Stimulated activated naive CD4-positive, alpha-beta T cell treated with Interleukin-2 at 50 U/mL for 16 hours (primary cell): ENCODE results near the gene COBL.

Source experiments
- DNase-seq: peaks from one replicate; lab custom pipeline; 2025; lab: John Stamatoyannopoulos, UW

Gene COBL

DNA sequence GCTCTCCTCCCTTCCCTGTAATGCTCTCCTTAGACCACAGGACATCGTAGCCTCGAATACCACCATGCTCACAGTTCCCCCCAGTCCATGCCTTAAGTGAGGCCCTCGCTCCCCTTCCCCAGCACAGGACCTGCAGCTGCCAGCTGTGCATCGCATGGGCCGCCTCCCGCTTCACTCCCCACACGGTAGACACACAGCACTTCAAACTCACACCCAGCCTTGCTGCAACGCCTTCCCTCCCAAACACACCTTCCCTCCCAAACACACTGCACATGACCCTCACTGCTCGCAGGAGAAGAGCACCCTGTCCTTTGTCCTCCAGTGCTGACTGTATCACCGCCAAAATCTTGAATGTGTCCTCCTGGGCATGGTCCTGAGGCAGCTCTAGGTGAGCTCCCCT lies 42.6 kb downstream of the COBL start:
- DNase-seq, result no peak

- DNase-seq, result no peak
These were observed 43.2 kb downstream of the COBL start for GRCh38 chr7:51273360-51273759.

DNA sequence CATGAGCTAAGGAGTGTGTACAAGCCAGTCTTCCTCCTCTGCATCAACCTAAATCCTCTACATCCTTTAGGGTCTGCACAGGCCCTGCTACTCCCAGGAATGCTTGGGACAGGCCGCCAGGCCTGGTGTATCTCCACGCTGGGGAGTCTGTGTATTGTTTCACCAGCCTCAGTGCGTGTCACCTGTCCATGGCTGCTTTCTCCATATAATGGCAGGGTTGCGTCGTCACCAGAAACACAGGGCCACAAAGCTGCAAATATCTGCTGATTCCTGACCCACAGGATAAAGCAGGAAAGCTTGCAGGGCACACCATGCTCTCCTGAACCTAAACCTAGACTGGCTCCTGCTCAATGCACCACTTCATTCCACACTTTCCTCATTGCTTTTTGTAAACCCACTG lies 45.6 kb downstream of the COBL start:
- DNase-seq, result no peak

DNA sequence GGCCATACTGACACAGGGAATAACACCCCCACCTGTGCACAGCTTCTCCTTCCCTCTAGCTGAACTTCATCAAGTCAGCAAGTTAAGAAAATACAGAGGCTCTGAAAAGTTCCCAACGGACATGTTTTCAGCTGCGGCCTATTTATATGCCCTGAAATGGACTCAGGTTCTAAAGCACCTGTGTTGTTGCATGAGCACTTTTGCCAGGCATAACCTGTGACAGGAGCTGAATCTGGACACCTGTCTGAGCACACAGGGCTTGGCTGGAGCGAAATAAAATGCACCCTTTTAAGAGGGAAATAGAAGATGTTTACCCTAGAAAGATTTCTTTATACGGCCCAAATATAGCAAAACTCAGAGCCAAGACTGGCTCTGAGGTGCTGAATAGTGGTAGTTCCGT lies 46.7 kb downstream of the COBL start:
- DNase-seq, result no peak

GRCh38 chr7:51269321-51269720 lies 47.3 kb downstream of the COBL start:
- no peak for DNase-seq

GRCh38 chr7:51268859-51269258 lies 47.8 kb downstream of the COBL start:
- no peak for DNase-seq

GRCh38 chr7:51267169-51267568 lies 49.4 kb downstream of the COBL start:
- no peak for DNase-seq

- no peak for DNase-seq
These were observed 51.3 kb downstream of the COBL start for GRCh38 chr7:51265066-51265907.

DNA sequence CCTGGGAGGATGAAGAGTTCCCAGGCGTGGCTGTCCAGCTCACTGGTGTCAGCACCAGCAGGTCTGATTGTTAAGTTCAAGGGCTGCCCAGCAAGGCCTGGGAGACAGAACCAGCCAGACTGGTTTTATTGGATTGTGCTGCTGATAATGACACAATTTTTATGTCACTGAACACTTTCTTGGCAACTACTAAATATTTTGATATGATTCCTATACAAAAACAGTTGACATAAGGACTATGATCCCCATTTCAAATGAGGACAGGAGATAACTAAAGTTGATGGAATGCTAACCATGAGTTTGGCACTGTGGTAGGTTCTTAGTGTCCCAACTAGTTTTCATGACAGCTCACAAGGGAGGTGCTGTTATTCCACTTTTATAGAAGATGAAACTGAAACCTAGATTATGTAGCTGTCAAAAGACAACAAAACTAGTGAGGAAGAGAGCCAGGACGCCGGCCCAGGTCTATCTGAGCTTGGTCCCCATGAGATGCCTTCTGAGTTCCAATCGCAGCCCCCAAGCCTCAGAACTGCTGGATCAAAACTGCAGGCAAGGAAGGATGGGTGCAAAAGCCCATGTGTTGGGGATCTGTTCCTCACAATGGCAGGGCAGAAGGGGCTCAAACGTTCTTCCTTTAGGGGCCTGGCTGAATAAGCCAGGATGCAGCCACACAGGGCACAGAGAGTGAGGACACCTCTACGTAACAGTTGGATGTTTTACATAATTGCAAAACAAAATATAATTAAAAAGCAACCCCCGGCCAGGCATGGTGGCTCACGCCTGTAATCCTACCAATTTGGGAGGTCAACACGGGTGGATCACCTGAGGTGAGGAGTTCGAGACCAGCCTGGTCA lies 52.8 kb downstream of the COBL start:
- DNase-seq, result no peak

- no peak for DNase-seq
These were observed 53.6 kb downstream of the COBL start for GRCh38 chr7:51262796-51263531.

- DNase-seq, result no peak
These were observed 54.4 kb downstream of the COBL start for GRCh38 chr7:51261950-51262795.

- DNase-seq, result no peak
These were observed 55.3 kb downstream of the COBL start for GRCh38 chr7:51261117-51261835.

DNA sequence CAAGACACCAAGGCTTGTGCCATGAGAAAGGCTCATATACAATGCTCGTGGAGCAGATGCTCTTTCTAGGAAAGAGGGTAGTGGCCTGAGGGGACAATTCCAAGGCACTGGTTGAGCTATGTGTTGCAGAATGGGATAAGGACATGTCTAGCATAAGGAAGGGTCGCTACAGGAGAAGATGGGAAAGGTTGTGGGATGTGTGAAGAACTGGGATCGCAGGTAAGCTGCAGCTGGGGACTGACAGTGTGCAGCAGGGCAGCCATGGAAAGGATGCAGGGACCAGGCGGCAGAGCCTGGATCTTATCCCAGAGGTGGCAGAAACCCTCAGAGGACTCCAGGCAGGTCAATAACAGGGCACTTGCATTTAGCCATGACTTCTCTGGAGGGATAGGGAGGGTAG lies 56.1 kb downstream of the COBL start:
- no peak for DNase-seq

GRCh38 chr7:51259766-51260165 lies 56.8 kb downstream of the COBL start:
- DNase-seq, result no peak

DNA sequence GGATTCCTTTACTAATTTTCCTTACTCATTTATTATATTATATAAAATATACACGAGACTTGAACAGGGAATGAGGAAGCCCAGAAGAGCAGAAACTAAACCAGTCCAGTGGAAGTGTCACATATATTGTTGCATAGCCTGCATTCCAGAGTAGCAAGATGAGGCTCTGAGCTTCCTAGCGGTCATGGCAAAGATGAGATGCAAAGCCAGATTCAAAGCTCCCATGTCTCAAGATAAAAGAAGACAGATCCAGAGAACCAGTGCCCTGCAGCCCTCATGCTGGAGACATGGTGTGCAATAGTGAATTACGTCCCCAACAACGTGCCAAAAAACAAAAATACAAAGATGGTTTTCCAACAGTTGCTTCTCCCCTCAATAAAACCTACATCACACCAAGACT lies 59.7 kb downstream of the COBL start:
- DNase-seq, result no peak

- no peak for DNase-seq
These were observed 60.3 kb downstream of the COBL start for GRCh38 chr7:51256209-51256781.

- no peak for DNase-seq
These were observed 60.9 kb downstream of the COBL start for GRCh38 chr7:51255536-51256208.

- no peak for DNase-seq
These were observed 61.6 kb downstream of the COBL start for GRCh38 chr7:51255036-51255435.

- DNase-seq, result no peak
These were observed 63.5 kb downstream of the COBL start for GRCh38 chr7:51253157-51253556.

GRCh38 chr7:51251290-51251689 lies 65.3 kb downstream of the COBL start:
- no peak for DNase-seq
